KMS-11 (cell line): ENCODE measurements around the gene CHADL.
A peak's percentile ranks its signal among the peaks of the same experiment; 100 is the strongest.

Experiments used
- H2AFZ ChIP-seq: fragments of 200-600 bp; sonication (generic); 2 replicates; pipeline ENCODE4 v1.6.1; 2016; ENCODE audit warnings: antibody characterized with exemption, mixed run types, low read depth
- H3K27ac ChIP-seq: fragments of 200-600 bp; sonication (generic); 2 replicates; pipeline ENCODE4 v1.6.1; 2016; ENCODE audit warnings: mild to moderate bottlenecking, mixed run types
- H3K27me3 ChIP-seq: fragments of 200-600 bp; sonication (generic); 2 replicates; pipeline ENCODE4 v1.6.1; 2017; ENCODE audit warnings: mild to moderate bottlenecking, low read depth, mixed run types, moderate library complexity; ENCODE audit not compliant: insufficient read depth
- H3K36me3 ChIP-seq: fragments of 200-600 bp; sonication (generic); 2 replicates; pipeline ENCODE4 v1.6.1; 2017; ENCODE audit warnings: mild to moderate bottlenecking, mixed run types; ENCODE audit not compliant: insufficient read depth
- H3K4me1 ChIP-seq: fragments of 200-600 bp; sonication (generic); 2 replicates; pipeline ENCODE4 v1.6.1; 2016; ENCODE audit warnings: mild to moderate bottlenecking, low read depth, mixed run types; ENCODE audit not compliant: poor library complexity, severe bottlenecking
- H3K4me2 ChIP-seq: fragments of 200-600 bp; sonication (generic); 2 replicates; pipeline ENCODE4 v1.7.0; 2016; ENCODE audit warnings: mild to moderate bottlenecking, mixed run types
- H3K4me3 ChIP-seq: fragments of 200-600 bp; sonication (generic); IDR thresholded peaks from 2 replicates; pipeline ENCODE4 v1.6.1; 2017; ENCODE audit warnings: low read depth, low read length, mixed read lengths; ENCODE audit not compliant: insufficient read depth
- H3K79me2 ChIP-seq: fragments of 200-600 bp; sonication (generic); 2 replicates; pipeline ENCODE4 v1.6.1; 2016; ENCODE audit warnings: low read depth, mixed run types; ENCODE audit not compliant: insufficient read depth
- H3K9ac ChIP-seq: fragments of 200-600 bp; sonication (generic); 2 replicates; pipeline ENCODE4 v1.6.1; 2016; ENCODE audit warnings: mild to moderate bottlenecking, mixed run types
- H4K20me1 ChIP-seq: fragments of 200-600 bp; sonication (generic); 2 replicates; pipeline ENCODE4 v1.6.1; 2016; ENCODE audit warnings: mild to moderate bottlenecking, mixed run types; ENCODE audit not compliant: insufficient read depth
- TF ChIP-seq, protein P1 (sequence below): fragments of 200-600 bp; sonication (generic); conservative IDR thresholded peaks from 2 replicates; pipeline ENCODE4 v1.6.1; 2017; ENCODE audit warnings: low read depth, mild to moderate bottlenecking, antibody characterized with exemption, low read length, moderate library complexity, mixed read lengths

Gene CHADL

DNA sequence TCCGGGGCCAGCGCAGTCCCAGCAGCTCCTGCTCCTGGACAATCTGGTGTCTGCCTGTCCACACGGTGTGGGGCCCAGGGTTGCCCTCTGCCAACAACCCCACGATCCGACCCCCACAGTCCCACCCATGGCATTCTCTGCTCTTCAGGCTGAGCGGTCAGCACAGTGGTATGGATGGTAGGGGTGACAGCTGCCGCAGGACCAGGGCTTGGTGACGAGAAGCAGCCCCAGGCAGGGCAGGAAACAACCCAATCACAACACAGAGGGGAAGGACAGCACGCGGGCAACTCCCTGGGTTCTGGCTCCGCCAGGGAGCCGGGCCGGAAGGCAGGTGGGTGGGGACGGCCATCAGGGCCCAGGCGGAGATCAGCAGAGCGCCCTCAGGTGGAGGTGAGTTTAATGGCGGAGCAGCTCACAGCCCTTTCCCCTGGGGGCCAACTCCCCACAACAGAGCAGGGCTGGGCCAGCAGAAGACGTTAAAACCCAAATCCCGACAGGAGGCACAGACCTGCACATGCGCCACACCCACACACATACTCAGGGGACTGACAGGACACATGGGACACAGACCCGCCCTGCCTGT, 5.3 kb upstream of the CHADL start:
- Histone ChIP-seq H4K20me1 (no peaks in the 10 kb centered on the region), H3K27me3 (no peaks in the 10 kb centered on the region), H3K9ac (no peak overlapping the region), H3K36me3 (no peaks in the 10 kb centered on the region), H3K4me1 (no peaks in the 10 kb centered on the region), H3K4me3 (no peak overlapping the region), H2AFZ (no peak overlapping the region), H3K79me2 (no peaks in the 10 kb centered on the region), H3K27ac (no peak overlapping the region), H3K4me2 (no peak overlapping the region)
- TF ChIP-seq, protein P1, sequence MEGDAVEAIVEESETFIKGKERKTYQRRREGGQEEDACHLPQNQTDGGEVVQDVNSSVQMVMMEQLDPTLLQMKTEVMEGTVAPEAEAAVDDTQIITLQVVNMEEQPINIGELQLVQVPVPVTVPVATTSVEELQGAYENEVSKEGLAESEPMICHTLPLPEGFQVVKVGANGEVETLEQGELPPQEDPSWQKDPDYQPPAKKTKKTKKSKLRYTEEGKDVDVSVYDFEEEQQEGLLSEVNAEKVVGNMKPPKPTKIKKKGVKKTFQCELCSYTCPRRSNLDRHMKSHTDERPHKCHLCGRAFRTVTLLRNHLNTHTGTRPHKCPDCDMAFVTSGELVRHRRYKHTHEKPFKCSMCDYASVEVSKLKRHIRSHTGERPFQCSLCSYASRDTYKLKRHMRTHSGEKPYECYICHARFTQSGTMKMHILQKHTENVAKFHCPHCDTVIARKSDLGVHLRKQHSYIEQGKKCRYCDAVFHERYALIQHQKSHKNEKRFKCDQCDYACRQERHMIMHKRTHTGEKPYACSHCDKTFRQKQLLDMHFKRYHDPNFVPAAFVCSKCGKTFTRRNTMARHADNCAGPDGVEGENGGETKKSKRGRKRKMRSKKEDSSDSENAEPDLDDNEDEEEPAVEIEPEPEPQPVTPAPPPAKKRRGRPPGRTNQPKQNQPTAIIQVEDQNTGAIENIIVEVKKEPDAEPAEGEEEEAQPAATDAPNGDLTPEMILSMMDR = peak; percentile 18; the same call in 1 of the 2 replicates

DNA sequence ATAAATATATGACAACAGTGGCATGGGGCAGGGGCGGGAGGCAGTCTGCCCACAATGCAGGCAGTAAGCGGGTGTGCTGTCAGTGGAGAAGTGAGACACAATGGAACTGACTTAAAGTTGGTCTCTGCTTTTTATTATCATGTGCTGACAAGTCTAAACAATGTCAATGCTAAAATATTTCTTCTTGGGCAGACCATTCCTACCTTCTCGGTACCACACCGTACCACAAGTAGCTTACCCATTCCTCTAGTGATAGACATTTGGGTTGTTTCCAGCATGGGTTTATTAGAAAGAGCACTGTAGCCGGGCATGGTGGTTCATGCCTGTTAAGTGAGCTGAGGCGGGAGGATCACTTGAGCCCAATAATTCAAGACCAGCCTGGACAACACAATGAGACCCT, 2.6 kb upstream of the CHADL start:
- no peaks in the 10 kb centered on the region for H3K4me1 ChIP-seq
- no peak overlapping the region for H3K4me2 ChIP-seq
- H3K4me3 ChIP-seq = no peak overlapping the region
- no peaks in the 10 kb centered on the region for H3K36me3 ChIP-seq
- no peaks in the 10 kb centered on the region for H3K79me2 ChIP-seq
- H4K20me1 ChIP-seq = no peaks in the 10 kb centered on the region
- H3K9ac ChIP-seq = no peak overlapping the region
- no peaks in the 10 kb centered on the region for H3K27me3 ChIP-seq
- no peak overlapping the region for H2AFZ ChIP-seq
- no peak overlapping the region for H3K27ac ChIP-seq
- TF ChIP-seq, protein P1 = no peak

DNA sequence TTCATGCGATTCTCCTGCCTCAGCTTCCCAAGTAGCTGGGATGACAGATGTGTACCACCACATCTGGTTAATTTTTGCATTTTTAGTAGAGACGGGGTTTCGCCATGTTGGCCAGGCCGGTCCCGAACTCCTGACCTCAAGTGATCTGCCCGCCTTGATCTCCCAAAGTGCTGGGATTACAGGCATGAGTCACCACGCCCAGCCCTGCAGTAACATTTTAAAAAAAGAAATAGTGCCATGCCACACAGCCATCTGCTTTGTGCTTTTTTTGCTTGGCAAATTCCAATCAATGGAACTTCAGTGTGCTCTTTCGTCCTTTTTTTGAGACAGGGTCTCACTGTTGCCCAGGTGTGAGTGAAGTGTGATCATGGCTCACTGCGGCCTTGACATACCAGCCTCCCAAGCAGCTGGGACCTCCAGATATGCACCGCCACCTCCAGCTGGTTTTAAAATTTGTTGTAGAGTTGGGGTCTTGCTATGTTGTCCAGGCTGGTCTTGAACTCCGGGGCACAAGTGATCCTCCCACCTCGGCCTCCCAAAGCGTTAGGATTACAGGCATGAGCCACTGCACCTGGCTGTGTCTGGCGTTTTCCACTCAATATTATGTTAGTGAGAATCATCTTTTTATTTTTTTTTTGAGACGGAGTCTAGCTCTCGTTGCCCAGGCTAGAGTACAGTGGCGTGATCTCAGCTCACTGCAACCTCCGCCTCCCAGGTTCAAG, 1.8 kb upstream of the CHADL start:
- Histone ChIP-seq H3K27ac (no peak overlapping the region), H3K4me3 (no peak overlapping the region), H3K36me3 (no peaks in the 10 kb centered on the region), H3K4me2 (no peak overlapping the region), H3K4me1 (no peaks in the 10 kb centered on the region), H4K20me1 (no peaks in the 10 kb centered on the region), H3K79me2 (no peaks in the 10 kb centered on the region), H3K27me3 (no peaks in the 10 kb centered on the region), H2AFZ (no peak overlapping the region), H3K9ac (no peak overlapping the region)
- TF ChIP-seq, protein P1 = no peak

DNA sequence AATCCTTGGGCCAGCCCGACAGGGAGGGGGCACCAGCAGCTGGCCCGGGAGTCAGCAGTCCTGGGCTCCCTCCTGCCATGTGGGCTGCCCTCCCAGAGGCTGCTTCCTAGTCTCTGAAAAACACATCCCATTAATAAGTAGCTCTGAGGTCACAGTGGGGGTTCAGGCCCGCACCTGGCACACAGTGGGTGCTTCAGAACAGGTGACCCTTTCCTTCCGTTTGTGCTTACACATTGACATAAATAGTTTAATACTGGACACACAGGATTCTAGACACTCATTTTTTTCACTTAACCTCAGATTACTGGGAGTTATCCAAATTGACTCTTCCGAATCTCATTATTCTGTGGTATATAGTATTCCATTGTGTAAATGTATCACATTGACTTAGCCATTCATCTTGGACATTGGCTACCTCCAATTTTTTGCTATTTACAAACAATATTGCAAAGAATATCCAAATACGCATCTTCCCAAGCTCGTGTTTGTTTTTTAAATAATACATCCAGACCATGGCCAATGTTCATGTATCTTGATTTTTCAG, 474 bp upstream of the CHADL start:
- H3K27me3 ChIP-seq = no peaks in the 10 kb centered on the region
- H3K4me2 ChIP-seq = no peak overlapping the region
- H4K20me1 ChIP-seq = no peaks in the 10 kb centered on the region
- H3K4me3 ChIP-seq = no peak overlapping the region
- no peak overlapping the region for H2AFZ ChIP-seq
- no peak overlapping the region for H3K9ac ChIP-seq
- TF ChIP-seq, protein P1 = no peak
- no peaks in the 10 kb centered on the region for H3K4me1 ChIP-seq
- H3K36me3 ChIP-seq = no peaks in the 10 kb centered on the region
- no peaks in the 10 kb centered on the region for H3K79me2 ChIP-seq
- no peak overlapping the region for H3K27ac ChIP-seq
